H1 (cell line): ENCODE measurements around the gene SPATA16. TPM values are rescaled to one million over a fixed set of nuclear protein-coding genes. Genes with fewer than 3 reads are reported as not detected.

Source experiments
- CTCF ChIA-PET: fragments of 300-600 bp; sonication (Branson Sonifier 250); formaldehyde crosslinking; loops from one replicate; lab custom pipeline; 2021; ENCODE audit not compliant: partially characterized antibody; lab: Charles Lee
- POLR2A ChIA-PET: fragments of 300-600 bp; sonication (Branson Sonifier 250); formaldehyde crosslinking; loops from one replicate; lab custom pipeline; 2021; ENCODE audit warnings: inconsistent platforms; ENCODE audit not compliant: partially characterized antibody; lab: Charles Lee
- DNase-seq, 2 experiments: peaks; one replicate each; pipeline versions ENCODE4 v3.0.0 to v3.0.0-alpha.2; 2010 to 2022; ENCODE audit warnings: low spot score in 2 of 2, low read depth in 1 of 2, mixed read lengths in 1 of 2
- FAIRE-seq: peaks from 2 replicates; lab custom pipeline; 2011; peaks lifted over from hg19 to GRCh38; lab: Jason Lieb, UNC
- H2AFZ ChIP-seq: 2 replicates; pipeline ENCODE4 v1.8.1; 2012; ENCODE audit warnings: low read length, inconsistent platforms
- H2AK5ac ChIP-seq: 2 replicates; pipeline ENCODE4 v1.6.1; 2013; ENCODE audit warnings: low read depth, low read length
- H2BK120ac ChIP-seq: replicated peaks from 2 replicates; pipeline ENCODE3; 2013; ENCODE audit warnings: low read depth, low read length, inconsistent platforms
- H2BK12ac ChIP-seq: 2 replicates; pipeline ENCODE4 v1.6.1; 2013; ENCODE audit warnings: low read depth, low read length
- H2BK15ac ChIP-seq: 2 replicates; pipeline ENCODE4 v1.6.1; 2013; ENCODE audit warnings: low read length
- H2BK20ac ChIP-seq: 2 replicates; pipeline ENCODE4 v1.6.1; 2013; ENCODE audit warnings: low read length
- H2BK5ac ChIP-seq: 2 replicates; pipeline ENCODE4 v1.6.1; 2013; ENCODE audit warnings: low read depth, low read length
- H3K14ac ChIP-seq: 2 replicates; pipeline ENCODE4 v1.6.1; 2013; ENCODE audit warnings: inconsistent platforms; ENCODE audit not compliant: insufficient read length
- H3K18ac ChIP-seq: 2 replicates; pipeline ENCODE4 v1.6.1; 2013; ENCODE audit warnings: low read length; ENCODE audit errors: extremely low read depth
- H3K23ac ChIP-seq: 2 replicates; pipeline ENCODE4 v1.6.1; 2013; ENCODE audit warnings: inconsistent platforms; ENCODE audit not compliant: insufficient read length
- H3K23me2 ChIP-seq: 2 replicates; pipeline ENCODE4 v1.6.1; 2013; ENCODE audit warnings: low read depth, low read length
- H3K27ac ChIP-seq: 2 replicates; pipeline ENCODE4 v1.6.1; 2011; ENCODE audit warnings: low read depth, low read length, inconsistent platforms
- H3K27me3 ChIP-seq, 4 experiments: replicated peaks in 1 of 4; 1 replicate in 1 of 4; 2 replicates in 3 of 4; pipeline versions ENCODE4 v1.6.1 to v1.8.1; 2011 to 2013; ENCODE audit warnings: low read length in 3 of 4, mild to moderate bottlenecking in 3 of 4, inconsistent platforms in 2 of 4, mixed read lengths in 2 of 4, moderate library complexity in 1 of 4; ENCODE audit not compliant: control insufficient read depth in 3 of 4, insufficient read depth in 3 of 4; ENCODE audit errors: extremely low read depth in 1 of 4
- H3K36me3 ChIP-seq, 4 experiments: 2 replicates each; pipeline versions ENCODE4 v1.6.1 to v1.8.1; 2011 to 2013; ENCODE audit warnings: mild to moderate bottlenecking in 4 of 4, low read length in 3 of 4, moderate library complexity in 2 of 4, control low read depth in 1 of 4, inconsistent platforms in 1 of 4; ENCODE audit not compliant: insufficient read depth in 4 of 4, control insufficient read depth in 2 of 4
- H3K4ac ChIP-seq: replicated peaks from 2 replicates; pipeline ENCODE3; 2013; ENCODE audit warnings: low read length, low read depth, mixed read lengths, inconsistent platforms; ENCODE audit not compliant: insufficient read length
- H3K4me1 ChIP-seq, 4 experiments: replicated peaks in 1 of 4; 1 replicate in 1 of 4; 2 replicates in 3 of 4; pipeline versions ENCODE4 v1.6.1 to v1.8.1; 2011 to 2013; ENCODE audit warnings: low read length in 3 of 4, inconsistent platforms in 2 of 4, mixed read lengths in 1 of 4; ENCODE audit not compliant: insufficient read depth in 4 of 4, control insufficient read depth in 3 of 4
- H3K4me2 ChIP-seq, 2 experiments: 2 replicates each; pipeline versions ENCODE4 v1.6.1 to v1.8.1; 2011 to 2013; ENCODE audit warnings: low read depth in 2 of 2, low read length in 2 of 2, control low read depth in 1 of 2, inconsistent platforms in 1 of 2, mild to moderate bottlenecking in 1 of 2; ENCODE audit not compliant: insufficient read depth in 1 of 2
- H3K4me3 ChIP-seq, 4 experiments: fragments of 200-600, 300-600 bp in 1 of 4; sonication (generic), shearing (Covaris generic), sonication (Bioruptor Twin) in 1 of 4; 2 replicates each; pipeline versions ENCODE4 v1.5.1 to v1.8.1; 2011 to 2016; ENCODE audit warnings: low read length in 4 of 4, low read depth in 3 of 4, control low read depth in 2 of 4, inconsistent platforms in 2 of 4, mild to moderate bottlenecking in 2 of 4, mixed read lengths in 1 of 4, moderate library complexity in 1 of 4; ENCODE audit not compliant: insufficient read depth in 2 of 4; ENCODE audit errors: extremely low read depth in 1 of 4
- H3K56ac ChIP-seq: replicated peaks from 2 replicates; pipeline ENCODE3; 2013; ENCODE audit warnings: low read depth, mild to moderate bottlenecking, mixed read lengths, low read length, inconsistent platforms; ENCODE audit not compliant: insufficient read length
- H3K79me1 ChIP-seq: 2 replicates; pipeline ENCODE4 v1.6.1; 2013; ENCODE audit warnings: low read depth, low read length, control low read depth
- H3K79me2 ChIP-seq, 2 experiments: 2 replicates each; pipeline versions ENCODE4 v1.6.1 to v1.8.1; 2012 to 2013; ENCODE audit warnings: low read length in 2 of 2, mild to moderate bottlenecking in 2 of 2, inconsistent platforms in 1 of 2; ENCODE audit not compliant: insufficient read depth in 2 of 2, control insufficient read depth in 1 of 2
- H3K9ac ChIP-seq, 4 experiments: replicated peaks in 1 of 4; 1 replicate in 1 of 4; 2 replicates in 3 of 4; pipeline versions ENCODE4 v1.6.1 to v1.8.1; 2011 to 2013; ENCODE audit warnings: low read depth in 3 of 4, low read length in 3 of 4, control low read depth in 2 of 4, mild to moderate bottlenecking in 2 of 4, moderate library complexity in 2 of 4, inconsistent platforms in 1 of 4; ENCODE audit errors: extremely low read depth in 1 of 4
- H3K9me3 ChIP-seq, 2 experiments: 2 replicates each; pipeline versions ENCODE4 v1.6.1 to v1.8.1; 2012 to 2013; ENCODE audit warnings: mild to moderate bottlenecking in 2 of 2, moderate library complexity in 2 of 2, control low read depth in 1 of 2, inconsistent platforms in 1 of 2, low read depth in 1 of 2, low read length in 1 of 2, mixed read lengths in 1 of 2; ENCODE audit not compliant: insufficient read depth in 2 of 2
- H4K20me1 ChIP-seq, 2 experiments: replicated peaks in 1 of 2; 2 replicates each; pipeline versions ENCODE3 to v1.8.1; 2011 to 2013; ENCODE audit warnings: inconsistent platforms in 2 of 2, low read length in 2 of 2, mild to moderate bottlenecking in 1 of 2; ENCODE audit not compliant: insufficient read depth in 2 of 2, control insufficient read depth in 1 of 2
- H4K5ac ChIP-seq: 2 replicates; pipeline ENCODE4 v1.6.1; 2013; ENCODE audit warnings: low read length, low read depth, mixed read lengths, inconsistent platforms; ENCODE audit not compliant: insufficient read length
- H4K8ac ChIP-seq: 2 replicates; pipeline ENCODE4 v1.8.0; 2013; ENCODE audit warnings: mild to moderate bottlenecking, moderate library complexity, low read length, inconsistent platforms; ENCODE audit not compliant: insufficient read depth; ENCODE audit errors: extremely low read depth
- H4K91ac ChIP-seq: replicated peaks from 2 replicates; pipeline ENCODE3; 2013; ENCODE audit warnings: low read length, mixed read lengths, inconsistent platforms; ENCODE audit not compliant: insufficient read length
- CTCF ChIP-seq, 3 experiments: IDR thresholded peaks; 1 replicate in 2 of 3; 2 replicates in 1 of 3; pipeline versions ENCODE4 v1.5.1 to v1.6.1; 2011; ENCODE audit warnings: low read length in 3 of 3, mild to moderate bottlenecking in 3 of 3, inconsistent platforms in 2 of 3, low read depth in 1 of 3, moderate library complexity in 1 of 3; ENCODE audit not compliant: insufficient read depth in 1 of 3; ENCODE audit errors: control extremely low read depth in 1 of 3
- EZH2 ChIP-seq: fragments of 200-600 bp; sonication (generic); IDR thresholded peaks from 2 replicates; pipeline ENCODE4 v1.7.1; 2012; ENCODE audit warnings: low read depth, mild to moderate bottlenecking, moderate library complexity, low read length, inconsistent platforms; ENCODE audit not compliant: severe bottlenecking
- GTF2F1 ChIP-seq: IDR thresholded peaks from 2 replicates; pipeline ENCODE4 v1.6.1; 2012; ENCODE audit warnings: low read depth, low read length, improper control_type of control experiment, borderline replicate concordance
- RBBP5 ChIP-seq: IDR thresholded peaks from 2 replicates; pipeline ENCODE4 v1.7.1; 2012; ENCODE audit warnings: low read depth, mild to moderate bottlenecking, inconsistent platforms, low read length, moderate library complexity, borderline replicate concordance
- RXRA ChIP-seq: IDR thresholded peaks from 2 replicates; pipeline ENCODE4 v1.6.1; 2011; ENCODE audit warnings: low read depth, mild to moderate bottlenecking, low read length, moderate library complexity; ENCODE audit not compliant: insufficient read depth
- SAP30 ChIP-seq: fragments of 300-600 bp; sonication (generic); IDR thresholded peaks from 2 replicates; pipeline ENCODE4 v1.7.1; 2012; ENCODE audit warnings: low read length, moderate library complexity, mild to moderate bottlenecking, inconsistent platforms; ENCODE audit not compliant: insufficient read depth, insufficient replicate concordance
- SIRT6 ChIP-seq: IDR thresholded peaks from one replicate; pipeline ENCODE4 v1.7.1; 2012; ENCODE audit warnings: low read length, inconsistent platforms
- SP1 ChIP-seq: IDR thresholded peaks from 2 replicates; pipeline ENCODE4 v1.6.1; 2011; ENCODE audit warnings: low read depth, low read length
- SP4 ChIP-seq: IDR thresholded peaks from 2 replicates; pipeline ENCODE4 v1.6.1; 2012; ENCODE audit warnings: low read length, inconsistent platforms
- TAF1 ChIP-seq: IDR thresholded peaks from 2 replicates; pipeline ENCODE4 v1.6.1; 2011; ENCODE audit warnings: mild to moderate bottlenecking, low read depth, low read length
- WGBS, 2 experiments: shearing (Covaris generic) in 1 of 2; methylation state at CpG; one replicate each; pipeline versions ENCODE4 v1.1.6 to v1.1.7; 2013 to 2015; ENCODE audit warnings: low lambda C conversion rate in 2 of 2, mixed read lengths in 2 of 2, inconsistent platforms in 1 of 2, low coverage in 1 of 2, missing lambda C conversion rate in 1 of 2; ENCODE audit not compliant: insufficient replicate concordance in 2 of 2, insufficient coverage in 1 of 2, insufficient read length in 1 of 2; ENCODE audit errors: extremely low coverage in 1 of 2, missing lambda C conversion rate in 1 of 2; 5-methylcytosine and 5-hydroxymethylcytosine counted together
- polyA plus RNA-seq, 7 experiments: library from polyadenylated mRNA; depleted of rRNA in 3 of 7; stranded (reverse) in 5 of 7; unstranded in 2 of 7; fragments of >200 nt in 5 of 7; fragments of 200-250 nt in 2 of 7; gene quantifications; 1 replicate in 5 of 7; 2 replicates in 1 of 7; 4 replicates in 1 of 7; pipeline versions ENCODE4 v1.2.1 to v1.2.3, GENCODE V29; 2011 to 2013; ENCODE audit warnings: missing spikeins in 2 of 7, mixed read lengths in 2 of 7
- total RNA-seq: library from RNA; stranded (reverse); fragmentation: NEBNext Ultra II Directional; extraction: Animal tissue kit (Norgen Biotek cat#: 25700); gene quantifications from 2 replicates; pipeline ENCODE4 v1.2.1, GENCODE V29; 2021

SPATA16 gene
- total and polyA plus RNA-seq, 2 of the 8 experiments (the other 6 are each of a cell fraction or from before 2014, with no cell fraction given): 0.05 to 2.7 TPM

- no peak overlapping the region for H3K56ac ChIP-seq
- no peak overlapping the region for H2AK5ac ChIP-seq
- no peak overlapping the region for H3K4me2 ChIP-seq
- CTCF ChIA-PET: interaction anchor here (1.2 to 1.9 kb wide), 4 partner anchors 8 to 14 kb away, joined by 3 to 4 read pairs (median 4); no protein-coding TSS in a partner anchor
- POLR2A ChIA-PET: interaction anchor here (0.9 kb wide), 1 partner anchor 8 kb away, joined by 3 read pairs; no protein-coding TSS in a partner anchor
- no peaks in the 10 kb centered on the region; a peak in 1 of 8 replicates for H3K36me3 ChIP-seq
- H3K23ac ChIP-seq: no peak overlapping the region
- 85% methylated on average over 2 of the region's 2 CpGs; no CpG with 5 or more reads in 1 of the 2 experiments for WGBS, 2 experiments
- H4K20me1 ChIP-seq: no peaks in the 10 kb centered on the region
- H4K91ac ChIP-seq: no peak overlapping the region
- H2BK15ac ChIP-seq: no peak overlapping the region
- H3K4me3 ChIP-seq: no peak overlapping the region
- H3K14ac ChIP-seq: no peak overlapping the region
- no peak overlapping the region for H2BK120ac ChIP-seq
- H2AFZ ChIP-seq: no peak overlapping the region
- no peak overlapping the region for H3K4ac ChIP-seq
- peaks cover 1 to 4% of the 10 kb centered on the region in 2 experiments; a peak in 1 of 4 replicates for H3K9me3 ChIP-seq
- H3K79me1 ChIP-seq: no peaks in the 10 kb centered on the region
- no peaks in the 10 kb centered on the region for H3K27me3 ChIP-seq
- H3K4me1 ChIP-seq: no peaks in the 10 kb centered on the region
- H3K23me2 ChIP-seq: no peaks in the 10 kb centered on the region
- H2BK12ac ChIP-seq: no peak overlapping the region
- H4K5ac ChIP-seq: no peak overlapping the region
- H2BK20ac ChIP-seq: no peak overlapping the region
- H3K9ac ChIP-seq: no peak overlapping the region
- H3K27ac ChIP-seq: no peak overlapping the region
- FAIRE-seq: no peak
- H3K18ac ChIP-seq: no peak overlapping the region
- no peak overlapping the region for H2BK5ac ChIP-seq
- TF ChIP-seq EZH2 (no peak), TAF1 (no peak), SIRT6 (no peak), CTCF (IDR thresholded peaks at IDR 0.05; ENCODE audit: control extremely low read depth in 1 of 3, insufficient read depth in 1 of 3, low read depth in 1 of 3, low read length in 3 of 3) (no peak), SP1 (no peak), RBBP5 (no peak), SP4 (no peak), RXRA (no peak), SAP30 (no peak), GTF2F1 (no peak)
- no peak overlapping the region for H4K8ac ChIP-seq
- DNase-seq: no peak
- no peaks in the 10 kb centered on the region for H3K79me2 ChIP-seq
Measured at GRCh38 chr3:172885704-172886103, 255.3 kb downstream of the SPATA16 start.
